Activated CD8-positive, alpha-beta memory T cell treated with anti-CD3 and anti-CD28 coated beads for 24 hours (primary cell): ENCODE measurements around the gene STN1.

ENCODE experiments used
- DNase-seq: peaks from one replicate; pipeline ENCODE4 v3.0.0-alpha.2; 2020

The STN1 gene

DNA sequence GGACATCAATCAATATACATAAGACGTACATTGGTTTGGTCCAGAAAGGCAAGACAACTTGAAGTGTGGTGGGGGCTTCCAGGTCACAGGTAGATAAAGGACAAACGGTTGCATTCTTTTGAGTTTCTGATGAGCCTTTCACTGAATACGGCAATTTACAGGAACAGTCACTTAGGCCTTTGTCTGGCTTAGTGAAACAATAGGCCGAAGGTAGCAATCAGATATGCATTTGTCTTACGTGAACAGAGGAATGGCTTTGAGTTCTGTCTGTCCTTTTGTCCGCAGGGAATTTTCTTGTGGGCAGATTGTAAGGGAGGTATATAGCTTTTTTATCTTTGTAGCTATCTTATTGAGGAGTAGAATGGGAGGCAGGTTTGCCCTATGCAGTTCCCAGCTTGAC, 10.8 kb upstream of the STN1 start:
- no peak for DNase-seq

DNA sequence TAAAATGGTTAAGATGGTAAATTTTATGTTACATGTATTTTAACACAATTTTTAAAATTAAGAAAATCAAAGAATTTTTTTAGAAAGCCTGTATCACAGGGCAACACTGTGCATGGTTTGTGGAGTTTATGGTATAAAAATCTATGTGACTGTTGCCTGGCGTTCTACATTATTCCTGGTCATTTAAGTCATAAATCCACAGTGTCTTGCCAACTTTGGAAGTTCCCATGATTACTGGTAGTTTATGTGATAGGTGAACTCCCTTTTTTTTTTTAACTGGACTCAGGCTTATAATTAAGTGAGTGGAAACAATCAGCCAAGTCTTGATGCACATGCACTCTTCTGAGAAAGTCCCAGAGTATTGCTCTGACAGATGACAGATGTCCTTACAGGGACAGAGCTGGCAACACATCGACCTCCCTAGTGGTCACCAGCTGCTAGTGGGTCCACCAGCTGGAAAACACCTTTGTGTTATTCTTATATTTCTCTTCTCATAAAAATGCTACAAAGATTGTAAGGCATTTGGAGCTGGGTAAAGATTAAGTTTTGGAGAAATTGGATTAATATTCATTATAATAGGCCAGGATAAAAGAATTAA, 8.8 kb upstream of the STN1 start:
- DNase-seq = no peak

DNA sequence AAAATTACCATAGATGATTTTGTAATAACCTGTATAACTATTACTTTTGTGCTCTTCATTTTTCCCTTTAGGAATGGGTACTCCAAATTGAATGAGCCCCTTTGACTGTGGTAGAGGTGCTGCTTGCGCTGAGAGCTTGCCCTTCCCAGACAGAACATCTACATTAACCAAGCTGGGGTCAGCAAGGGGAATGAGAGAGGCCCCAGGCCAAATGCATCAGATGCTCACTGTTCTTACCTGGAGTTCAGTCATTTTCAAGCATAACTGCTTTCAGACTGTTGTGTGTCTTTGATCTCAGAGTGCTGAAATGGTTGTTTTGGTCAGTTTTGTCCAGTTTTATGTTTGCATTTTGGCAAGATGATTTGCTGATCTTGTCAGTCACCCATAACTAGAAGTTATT, 7.6 kb upstream of the STN1 start:
- DNase-seq = no peak

GRCh38 chr10:103923502-103923901, 5.5 kb upstream of the STN1 start:
- no peak for DNase-seq

- DNase-seq = no peak
Measured at GRCh38 chr10:103922659-103923058, 4.7 kb upstream of the STN1 start.

- DNase-seq = no peak
Measured at GRCh38 chr10:103921750-103922195, 3.8 kb upstream of the STN1 start.

- DNase-seq = no peak
Measured at GRCh38 chr10:103921248-103921647, 3.3 kb upstream of the STN1 start.

- no peak for DNase-seq
Measured at GRCh38 chr10:103919648-103920025, 1.7 kb upstream of the STN1 start.

GRCh38 chr10:103917302-103918052, 507 bp downstream of the STN1 start:
- no peak for DNase-seq

- DNase-seq = no peak
Measured at GRCh38 chr10:103916876-103917275, 1.1 kb downstream of the STN1 start.

GRCh38 chr10:103916254-103916653, 1.7 kb downstream of the STN1 start:
- no peak for DNase-seq

DNA sequence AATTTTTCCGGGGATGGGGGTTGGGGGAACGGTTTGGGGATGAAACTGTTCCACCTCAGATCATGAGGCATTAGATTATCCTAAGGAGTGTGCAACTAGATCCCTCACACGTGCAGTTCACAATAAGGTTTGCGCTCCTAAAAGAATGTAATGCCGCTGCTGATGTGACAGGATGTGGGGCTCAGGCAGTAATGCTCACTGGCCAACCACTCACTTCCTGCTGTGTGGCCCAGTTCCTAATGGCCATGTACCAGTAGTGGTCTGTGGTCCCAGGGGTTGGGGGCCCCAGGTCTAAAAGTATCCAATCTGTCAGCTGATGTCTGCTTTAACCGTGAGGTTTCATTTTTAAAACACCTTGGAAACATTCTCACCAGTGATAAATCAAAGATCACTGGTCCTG, 2.2 kb downstream of the STN1 start:
- peak; percentile 69 for DNase-seq

DNA sequence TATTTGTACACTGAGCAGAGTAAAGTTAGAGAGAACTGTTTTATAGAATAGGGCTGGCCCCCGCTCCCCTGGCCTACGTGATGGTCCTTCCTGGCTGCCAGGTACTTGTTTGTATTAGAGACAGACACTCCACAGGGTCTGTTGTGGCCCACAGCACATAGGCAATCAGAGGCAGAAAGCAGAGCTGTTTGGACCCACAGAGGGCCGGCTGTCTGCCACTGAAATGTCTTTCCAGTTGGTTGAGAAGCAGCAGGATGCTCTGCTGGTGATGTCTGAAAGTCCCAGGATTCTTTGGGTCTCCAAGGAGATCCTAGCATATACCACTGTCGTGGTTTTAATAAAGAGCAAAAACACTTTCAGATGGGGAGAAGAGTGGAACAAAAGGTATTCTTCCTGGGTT, 5.2 kb downstream of the STN1 start:
- DNase-seq = no peak

- peak; percentile 79 for DNase-seq
Measured at GRCh38 chr10:103911021-103911459, 6.9 kb downstream of the STN1 start.

DNA sequence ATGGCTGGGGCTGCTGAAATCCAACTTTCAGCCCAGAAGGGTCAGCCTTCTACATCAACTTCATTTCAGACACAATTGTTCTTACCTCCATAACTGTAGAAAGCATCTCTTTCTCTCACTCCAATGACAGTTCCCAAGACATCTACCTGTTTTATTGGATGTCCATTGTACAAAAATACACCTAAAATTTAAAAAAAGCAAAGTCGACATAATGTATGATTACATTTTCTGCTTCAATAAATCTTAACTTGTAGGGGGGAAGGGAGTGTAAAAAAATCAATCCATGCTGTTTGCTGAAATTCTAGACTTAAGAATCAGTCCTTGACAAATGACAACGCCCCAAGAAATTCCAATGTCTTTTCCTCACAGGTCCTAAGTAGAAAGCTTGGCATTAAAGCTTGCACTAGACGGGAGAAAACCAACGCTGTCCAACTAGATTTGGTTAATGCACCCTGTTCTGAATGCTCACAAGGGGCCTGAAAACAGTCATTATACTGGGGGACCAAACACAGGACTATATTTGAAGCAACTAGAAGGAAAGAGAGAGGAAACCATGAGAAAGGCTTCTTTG, 7.5 kb downstream of the STN1 start:
- no peak for DNase-seq

DNA sequence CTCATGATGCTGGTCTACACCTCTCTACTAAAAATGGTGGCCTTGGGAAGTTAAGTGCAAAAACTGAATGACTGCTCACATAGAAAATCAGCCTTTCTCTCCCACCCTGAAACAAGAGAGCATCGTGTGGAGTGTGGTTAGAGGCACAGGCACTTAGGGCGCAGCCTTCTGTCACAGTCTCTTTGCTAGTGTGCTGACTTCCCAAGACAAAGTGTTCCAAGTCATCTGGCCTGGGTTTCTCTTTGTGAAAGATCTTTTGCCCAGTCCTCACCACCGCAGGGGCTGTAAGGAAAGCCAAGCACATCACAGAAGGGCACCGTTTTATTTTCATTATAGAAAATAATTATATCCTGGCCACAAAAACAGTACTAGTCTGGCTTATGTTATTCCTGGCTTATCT, 12.5 kb downstream of the STN1 start:
- DNase-seq = no peak

- no peak for DNase-seq
Measured at GRCh38 chr10:103901299-103901698, 16.7 kb downstream of the STN1 start.

- no peak for DNase-seq
Measured at GRCh38 chr10:103899312-103899711, 18.7 kb downstream of the STN1 start.

- no peak for DNase-seq
Measured at GRCh38 chr10:103897241-103897774, 20.7 kb downstream of the STN1 start.

DNA sequence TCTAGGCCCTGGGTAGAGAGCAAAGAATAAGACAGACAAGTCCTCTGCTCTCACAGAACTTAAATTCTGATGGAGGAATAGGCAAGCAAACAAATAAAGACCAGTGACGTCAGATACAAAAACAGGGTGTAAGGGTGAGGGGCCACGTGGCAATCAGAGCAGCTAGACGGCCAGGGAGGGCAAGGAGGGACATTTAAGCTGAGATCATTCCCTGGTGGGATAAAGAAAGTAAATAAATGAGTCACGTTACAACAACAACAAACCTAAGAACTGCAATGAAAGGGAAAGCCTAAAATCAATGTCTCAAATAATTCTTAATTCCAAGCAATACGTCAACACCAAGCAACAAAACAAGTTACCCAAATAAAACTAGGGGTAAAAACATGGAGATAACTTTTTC, 21.8 kb downstream of the STN1 start:
- no peak for DNase-seq

- no peak for DNase-seq
Measured at GRCh38 chr10:103895411-103896186, 22.4 kb downstream of the STN1 start.

DNA sequence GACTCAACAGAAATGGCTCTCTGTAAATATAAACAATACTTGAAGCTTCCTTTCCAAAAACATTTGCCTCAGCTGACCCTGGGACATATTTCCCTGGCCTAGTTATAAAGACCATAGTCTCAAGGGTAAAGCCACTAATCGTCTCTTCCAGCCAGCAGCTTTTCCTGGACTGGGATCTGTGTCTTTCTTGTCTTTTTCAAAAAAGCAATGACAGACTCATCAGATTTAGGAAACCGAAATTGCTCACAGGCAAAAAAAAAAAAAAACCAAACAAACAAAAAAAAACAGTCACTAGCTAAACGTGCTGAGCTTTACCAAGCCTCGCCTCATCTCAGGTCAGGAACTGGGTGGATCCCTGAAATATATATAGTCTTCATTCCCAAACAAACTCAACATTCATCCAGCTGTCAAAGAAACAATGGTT, 23.5 kb downstream of the STN1 start:
- DNase-seq = no peak

- no peak for DNase-seq
Measured at GRCh38 chr10:103893817-103894216, 24.2 kb downstream of the STN1 start.
